Ishikawa (cell line): ENCODE results near the gene CMTR2.

Experiments used
- CEBPB ChIP-seq: IDR thresholded peaks from 2 replicates; pipeline ENCODE4 v1.6.1; 2012
- CREB1 ChIP-seq: IDR thresholded peaks from 2 replicates; pipeline ENCODE4 v1.6.1; 2012; ENCODE audit warnings: low read depth
- EGR1 ChIP-seq: IDR thresholded peaks from 2 replicates; pipeline ENCODE4 v1.6.1; 2012
- EP300 ChIP-seq: IDR thresholded peaks from 2 replicates; pipeline ENCODE4 v1.6.1; 2012; ENCODE audit warnings: borderline replicate concordance
- FOXM1 ChIP-seq: IDR thresholded peaks from 2 replicates; pipeline ENCODE4 v1.6.1; 2012; ENCODE audit warnings: low read depth, borderline replicate concordance
- NFIC ChIP-seq: IDR thresholded peaks from 2 replicates; pipeline ENCODE4 v1.6.1; 2012
- RAD21 ChIP-seq: IDR thresholded peaks from 2 replicates; pipeline ENCODE4 v1.6.1; 2012; ENCODE audit warnings: low read depth
- TAF1 ChIP-seq: IDR thresholded peaks from 2 replicates; pipeline ENCODE4 v1.6.1; 2012; ENCODE audit warnings: low read depth, mild to moderate bottlenecking
- TCF12 ChIP-seq: IDR thresholded peaks from 2 replicates; pipeline ENCODE4 v1.6.1; 2012; ENCODE audit warnings: low read depth
- TEAD4 ChIP-seq: IDR thresholded peaks from 2 replicates; pipeline ENCODE4 v1.6.1; 2012
- USF1 ChIP-seq: IDR thresholded peaks from 2 replicates; pipeline ENCODE4 v1.6.1; 2012
- YY1 ChIP-seq: IDR thresholded peaks from 2 replicates; pipeline ENCODE4 v1.6.1; 2012; ENCODE audit warnings: low read depth
- ZBTB7A ChIP-seq: IDR thresholded peaks from 2 replicates; pipeline ENCODE4 v1.6.1; 2012; ENCODE audit warnings: low read depth
- TF ChIP-seq, protein P1 (sequence below): IDR thresholded peaks from 2 replicates; pipeline ENCODE4 v1.6.1; 2012
- TF ChIP-seq, protein P2 (sequence below): IDR thresholded peaks from 2 replicates; pipeline ENCODE4 v1.6.1; 2012; ENCODE audit warnings: low read depth, mild to moderate bottlenecking

Gene CMTR2

GRCh38 chr16:71289732-71290062 lies 495 bp upstream of the CMTR2 start:
- TF ChIP-seq FOXM1 (no peak), EP300 (no peak), RAD21 (no peak), NFIC (no peak), YY1 (no peak), USF1 (no peak), TCF12 (no peak), TAF1 (no peak)
- TF ChIP-seq, protein P1, sequence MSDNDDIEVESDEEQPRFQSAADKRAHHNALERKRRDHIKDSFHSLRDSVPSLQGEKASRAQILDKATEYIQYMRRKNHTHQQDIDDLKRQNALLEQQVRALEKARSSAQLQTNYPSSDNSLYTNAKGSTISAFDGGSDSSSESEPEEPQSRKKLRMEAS: no peak
- TF ChIP-seq, protein P2, sequence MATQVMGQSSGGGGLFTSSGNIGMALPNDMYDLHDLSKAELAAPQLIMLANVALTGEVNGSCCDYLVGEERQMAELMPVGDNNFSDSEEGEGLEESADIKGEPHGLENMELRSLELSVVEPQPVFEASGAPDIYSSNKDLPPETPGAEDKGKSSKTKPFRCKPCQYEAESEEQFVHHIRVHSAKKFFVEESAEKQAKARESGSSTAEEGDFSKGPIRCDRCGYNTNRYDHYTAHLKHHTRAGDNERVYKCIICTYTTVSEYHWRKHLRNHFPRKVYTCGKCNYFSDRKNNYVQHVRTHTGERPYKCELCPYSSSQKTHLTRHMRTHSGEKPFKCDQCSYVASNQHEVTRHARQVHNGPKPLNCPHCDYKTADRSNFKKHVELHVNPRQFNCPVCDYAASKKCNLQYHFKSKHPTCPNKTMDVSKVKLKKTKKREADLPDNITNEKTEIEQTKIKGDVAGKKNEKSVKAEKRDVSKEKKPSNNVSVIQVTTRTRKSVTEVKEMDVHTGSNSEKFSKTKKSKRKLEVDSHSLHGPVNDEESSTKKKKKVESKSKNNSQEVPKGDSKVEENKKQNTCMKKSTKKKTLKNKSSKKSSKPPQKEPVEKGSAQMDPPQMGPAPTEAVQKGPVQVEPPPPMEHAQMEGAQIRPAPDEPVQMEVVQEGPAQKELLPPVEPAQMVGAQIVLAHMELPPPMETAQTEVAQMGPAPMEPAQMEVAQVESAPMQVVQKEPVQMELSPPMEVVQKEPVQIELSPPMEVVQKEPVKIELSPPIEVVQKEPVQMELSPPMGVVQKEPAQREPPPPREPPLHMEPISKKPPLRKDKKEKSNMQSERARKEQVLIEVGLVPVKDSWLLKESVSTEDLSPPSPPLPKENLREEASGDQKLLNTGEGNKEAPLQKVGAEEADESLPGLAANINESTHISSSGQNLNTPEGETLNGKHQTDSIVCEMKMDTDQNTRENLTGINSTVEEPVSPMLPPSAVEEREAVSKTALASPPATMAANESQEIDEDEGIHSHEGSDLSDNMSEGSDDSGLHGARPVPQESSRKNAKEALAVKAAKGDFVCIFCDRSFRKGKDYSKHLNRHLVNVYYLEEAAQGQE: no peak

- TF ChIP-seq CREB1 (no peak), TAF1 (no peak), CEBPB (no peak), TEAD4 (no peak), NFIC (no peak), RAD21 (no peak), ZBTB7A (no peak), EP300 (no peak), FOXM1 (no peak), TCF12 (no peak)
These were observed 672 bp downstream of the CMTR2 start for GRCh38 chr16:71288570-71288889.

- TF ChIP-seq EGR1 (no peak), CREB1 (no peak), FOXM1 (no peak), TCF12 (no peak), EP300 (no peak), ZBTB7A (no peak)
- TF ChIP-seq, protein P2: no peak
- TF ChIP-seq, protein P1: no peak
These were observed 1.3 kb downstream of the CMTR2 start for GRCh38 chr16:71287911-71288310.

DNA sequence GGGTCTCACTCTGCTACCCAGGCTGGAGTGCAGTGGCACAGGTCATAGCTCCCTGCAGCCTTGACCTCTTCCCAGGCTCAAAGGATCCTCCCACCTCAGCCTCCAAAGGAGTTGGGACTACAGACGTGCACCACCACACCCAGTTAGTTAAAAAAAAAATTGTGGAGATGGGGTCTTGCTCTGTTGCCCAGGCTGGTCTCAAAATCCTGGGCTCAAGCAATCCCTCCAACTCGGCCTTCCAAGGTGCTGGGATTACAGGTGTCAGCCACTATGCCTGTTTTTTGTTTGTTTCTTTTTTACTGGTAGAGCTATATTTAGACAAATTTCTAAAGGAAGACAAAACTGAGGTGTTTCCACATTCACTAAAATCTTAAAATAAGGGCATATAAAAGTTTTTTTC lies 1.7 kb downstream of the CMTR2 start:
- TF ChIP-seq TEAD4: no peak
- no peak for TF ChIP-seq TAF1
- TF ChIP-seq USF1: no peak
- TF ChIP-seq CREB1: no peak
- no peak for TF ChIP-seq ZBTB7A
- TF ChIP-seq EP300: no peak
- TF ChIP-seq NFIC: no peak
- no peak for TF ChIP-seq EGR1
- no peak for TF ChIP-seq CEBPB
- TF ChIP-seq, protein P1: no peak
- TF ChIP-seq YY1: no peak
- no peak for TF ChIP-seq RAD21
- TF ChIP-seq FOXM1: no peak
- TF ChIP-seq, protein P2: no peak
- no peak for TF ChIP-seq TCF12

DNA sequence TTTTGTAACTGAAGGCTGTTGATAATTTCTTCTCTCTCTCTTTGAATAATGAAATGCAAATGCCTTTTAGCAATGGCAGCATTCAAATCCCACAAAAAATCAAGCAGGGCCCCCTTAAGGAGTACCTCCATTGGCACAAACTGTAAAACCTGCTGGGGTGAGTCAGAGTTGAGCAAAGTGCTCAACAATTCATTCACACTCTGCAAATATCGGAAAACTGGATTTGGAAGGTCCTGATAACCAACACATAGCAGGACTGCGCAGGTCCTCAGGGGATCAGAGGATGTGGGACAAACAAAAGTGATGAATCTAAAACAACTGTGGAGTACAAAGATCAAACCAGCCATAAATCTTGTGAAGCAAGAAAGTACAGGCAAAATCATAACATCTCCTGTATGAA lies 5.6 kb downstream of the CMTR2 start:
- no peak for TF ChIP-seq FOXM1
